GM08714 (cell line): ENCODE data around the gene ATP6V1F.

ENCODE experiments used
- H3K4me3 ChIP-seq: fragments of 200-500 bp; sonication (Bioruptor generic); 2 replicates; pipeline ENCODE4 v1.5.1; 2014; ENCODE audit warnings: mild to moderate bottlenecking, low read length, inconsistent platforms
- ZNF274 ChIP-seq: IDR thresholded peaks from 2 replicates; pipeline ENCODE4 v1.6.1; 2012; ENCODE audit warnings: mild to moderate bottlenecking, low read depth, low read length

ATP6V1F gene

DNA sequence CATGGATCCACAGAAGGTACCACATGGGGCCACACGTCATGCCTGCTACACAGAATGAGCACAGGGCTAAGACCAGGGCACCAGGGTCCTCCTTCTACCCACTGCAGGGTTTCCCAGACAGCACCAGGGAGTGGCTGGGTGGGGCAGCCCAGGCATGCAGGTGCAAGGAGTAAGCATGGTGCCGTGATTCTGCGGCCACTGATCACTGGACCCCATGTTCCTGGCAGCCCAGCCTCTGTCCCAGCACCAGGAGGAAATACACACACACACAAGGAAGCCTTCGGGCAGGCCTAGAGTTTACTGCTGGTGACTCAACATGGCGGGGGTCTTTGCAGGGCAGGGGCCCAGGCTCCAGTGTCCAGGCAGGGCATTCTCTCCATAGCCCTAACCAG lies 13.9 kb downstream of the ATP6V1F start:
- no peak overlapping the region for H3K4me3 ChIP-seq
- TF ChIP-seq ZNF274: no peak

DNA sequence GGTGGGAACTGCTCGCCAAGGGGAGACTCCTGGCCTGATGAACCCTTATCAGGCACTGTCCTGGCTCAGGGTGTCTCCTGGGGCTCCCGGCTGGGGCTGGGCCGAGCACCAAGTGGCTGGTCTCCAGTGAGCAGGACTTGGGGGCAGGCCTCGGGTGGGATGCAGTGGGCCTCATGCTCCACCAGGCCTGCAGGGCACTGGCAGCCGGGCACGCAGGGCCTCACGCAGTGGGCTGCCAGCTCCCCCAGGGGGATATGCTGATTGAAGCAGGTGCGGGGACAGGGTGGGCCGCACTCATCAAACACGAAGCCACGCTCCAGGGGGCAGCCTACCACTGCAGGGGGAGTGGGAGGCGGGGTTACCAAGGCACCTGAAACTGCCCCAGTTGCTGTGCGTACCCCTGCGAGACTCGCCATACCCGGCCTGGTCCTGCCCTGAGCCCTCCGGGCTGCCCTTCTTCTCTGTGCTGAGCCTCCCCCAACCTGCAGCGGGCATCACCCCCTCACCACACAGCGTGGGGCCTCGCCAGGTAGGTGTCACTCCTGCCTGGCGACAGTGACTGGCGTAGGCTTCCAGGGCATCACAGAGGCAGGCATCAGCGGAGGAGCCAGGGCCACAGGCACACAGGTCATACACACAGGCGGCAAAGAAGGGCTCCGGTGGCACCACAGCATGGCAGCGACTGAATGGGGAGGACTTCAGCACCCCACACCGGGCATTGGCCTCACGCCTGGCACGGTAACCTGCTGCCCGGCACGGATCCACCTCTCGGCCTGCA lies 14.5 kb downstream of the ATP6V1F start:
- no peak overlapping the region for H3K4me3 ChIP-seq
- no peak for TF ChIP-seq ZNF274

DNA sequence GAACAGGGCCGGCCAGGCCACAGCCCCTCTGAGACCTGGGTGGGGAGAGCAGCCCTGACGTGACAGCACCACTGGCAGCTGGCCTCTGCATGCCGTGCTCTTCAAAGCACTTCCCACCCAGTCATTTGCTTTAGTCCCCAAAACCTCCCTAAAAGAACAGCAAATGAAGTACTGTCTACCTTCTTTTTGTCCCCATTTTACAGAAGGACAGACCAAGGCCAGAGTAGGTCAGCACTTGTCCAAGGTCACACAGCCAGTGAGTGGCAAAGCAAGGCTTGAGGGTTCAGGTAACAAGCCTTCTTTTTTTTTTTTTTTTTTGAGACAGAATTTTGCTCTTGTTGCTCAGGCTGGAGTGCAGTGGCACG lies 15.1 kb downstream of the ATP6V1F start:
- H3K4me3 ChIP-seq: no peak overlapping the region
- no peak for TF ChIP-seq ZNF274

DNA sequence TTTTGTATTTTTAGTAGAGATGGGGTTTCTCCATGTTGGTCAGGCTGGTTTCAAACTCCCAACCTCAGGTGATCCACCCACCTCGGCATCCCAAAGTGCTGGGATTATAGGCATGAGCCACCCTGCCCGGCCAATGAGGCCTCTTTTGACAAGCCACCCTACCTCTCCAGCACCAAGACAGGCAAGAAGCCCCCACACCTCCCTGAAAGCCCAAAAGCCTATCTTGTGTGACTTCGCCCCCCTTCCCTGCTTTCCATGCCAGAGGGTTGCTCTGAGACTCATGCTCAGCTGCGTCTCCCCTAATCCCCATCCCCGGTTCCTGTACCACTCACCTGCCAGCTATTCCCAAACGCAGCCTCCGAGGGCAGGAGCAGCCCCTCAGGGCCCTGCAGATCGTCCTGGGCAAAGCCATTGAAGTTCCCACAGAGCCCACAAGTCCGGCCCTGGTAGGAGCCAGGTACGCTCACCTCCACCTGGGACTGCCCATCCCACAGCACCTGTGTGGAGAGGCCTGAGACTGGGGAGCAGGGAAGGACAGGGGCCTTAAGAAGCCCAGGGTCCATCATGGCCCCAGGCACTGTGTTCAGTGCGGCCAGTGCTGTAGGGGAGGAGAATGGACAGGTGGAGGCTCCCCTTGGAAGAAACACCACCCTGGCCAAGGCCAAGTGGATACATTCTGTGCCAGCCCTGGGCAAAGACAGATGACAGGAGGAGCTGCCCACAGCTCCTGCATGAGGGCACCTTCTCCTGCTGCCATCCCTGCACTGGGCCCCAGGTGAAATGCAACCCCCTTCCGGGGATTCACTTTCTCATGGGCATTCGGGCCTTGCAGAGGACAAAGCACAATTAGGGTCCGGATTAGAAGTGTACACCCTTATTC lies 15.8 kb downstream of the ATP6V1F start:
- no peak for TF ChIP-seq ZNF274
- no peak overlapping the region for H3K4me3 ChIP-seq

DNA sequence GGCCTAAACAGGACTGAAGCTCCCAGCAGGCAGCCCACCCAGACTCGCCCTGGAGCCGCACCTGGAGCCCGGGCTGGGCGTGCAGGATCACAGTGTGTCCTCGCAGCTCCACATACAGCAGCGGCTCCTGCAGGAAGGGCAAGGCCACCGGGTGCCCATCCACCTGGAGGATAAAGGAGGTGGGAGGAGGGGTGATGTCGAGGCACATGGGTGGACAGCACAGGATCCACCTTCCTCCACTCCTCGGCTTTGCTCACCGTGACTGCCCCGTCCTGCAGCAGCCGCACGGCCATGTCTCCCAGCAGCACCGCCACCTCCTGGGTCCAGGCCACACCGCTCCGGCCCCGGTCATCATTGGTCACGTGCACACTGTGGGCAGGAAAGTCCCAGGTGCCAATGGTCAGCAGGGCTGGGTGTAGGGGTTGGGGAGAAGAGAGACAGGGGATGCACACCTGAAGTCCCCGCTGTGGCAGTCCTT lies 16.8 kb downstream of the ATP6V1F start:
- TF ChIP-seq ZNF274: no peak
- H3K4me3 ChIP-seq: no peak overlapping the region

DNA sequence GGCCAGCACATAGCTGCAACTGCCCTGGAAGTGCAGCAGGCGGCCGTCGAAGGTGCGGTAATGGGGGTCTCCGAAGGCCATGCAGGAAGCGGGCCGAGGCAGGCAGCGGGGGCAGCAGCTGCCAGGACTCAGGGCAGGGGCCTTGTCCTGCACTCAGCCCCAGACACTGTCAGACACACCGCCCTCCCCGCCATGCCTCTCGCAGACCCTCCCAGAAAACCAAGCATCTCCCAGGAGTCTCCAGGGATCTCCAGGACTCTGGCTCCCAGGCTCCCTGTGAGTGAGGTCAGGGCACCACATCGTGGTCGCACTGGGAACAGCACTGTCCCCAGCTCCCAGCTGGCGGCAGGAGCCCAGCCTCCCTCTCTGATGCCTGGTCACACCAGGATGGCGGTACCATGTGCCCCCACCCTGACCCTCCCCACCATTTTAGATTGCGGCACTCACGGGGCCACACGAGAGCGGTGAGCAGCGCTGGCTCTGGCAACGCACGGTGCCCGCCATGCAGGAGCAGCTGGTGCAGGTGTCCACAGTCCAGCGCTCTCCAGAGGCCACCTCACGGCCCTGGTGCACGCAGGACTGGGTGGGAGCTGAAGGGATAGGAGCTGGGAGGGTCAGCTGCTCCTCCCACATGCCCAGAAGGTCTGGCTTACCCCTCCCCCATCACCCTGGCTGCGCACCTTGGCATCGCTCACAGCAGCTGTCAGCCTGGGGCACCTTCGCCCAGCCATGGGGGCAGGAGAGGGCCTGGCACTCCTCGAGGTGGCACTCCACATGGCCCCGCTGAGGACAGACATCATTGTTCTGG lies 17.5 kb downstream of the ATP6V1F start:
- no peak overlapping the region for H3K4me3 ChIP-seq
- no peak for TF ChIP-seq ZNF274

DNA sequence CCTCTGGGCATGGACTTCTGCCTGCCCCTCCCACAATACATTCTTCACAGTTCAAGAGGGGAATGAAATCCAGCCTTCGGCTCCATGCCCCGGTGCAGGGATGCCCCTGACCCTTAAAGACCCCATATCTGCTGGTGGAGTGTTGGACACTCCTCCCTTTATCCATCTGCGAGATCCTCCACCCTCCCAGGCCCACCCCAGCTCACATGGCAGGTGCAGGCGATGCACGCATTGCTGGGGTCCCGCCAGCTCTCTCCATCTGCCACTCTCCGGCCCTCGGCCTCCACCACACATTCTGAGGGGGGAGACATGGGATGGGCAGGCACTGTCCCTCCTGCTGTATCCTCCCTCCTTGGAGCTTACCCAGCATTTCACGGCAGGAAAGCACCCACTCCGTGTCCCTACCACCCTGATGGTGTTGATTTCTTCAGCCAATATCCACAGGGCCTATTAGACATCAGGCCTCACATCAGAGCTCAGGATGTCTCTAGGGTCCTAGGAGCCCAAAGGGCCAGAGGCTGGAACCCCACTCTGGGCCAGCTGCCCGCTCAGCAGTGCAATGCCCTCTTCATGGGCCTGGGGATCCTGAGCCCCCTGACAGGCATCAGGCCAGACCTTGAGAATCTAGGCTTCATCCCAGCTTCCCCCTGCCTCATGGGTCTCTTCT lies 18.3 kb downstream of the ATP6V1F start:
- no peak for TF ChIP-seq ZNF274
- H3K4me3 ChIP-seq: no peak overlapping the region

DNA sequence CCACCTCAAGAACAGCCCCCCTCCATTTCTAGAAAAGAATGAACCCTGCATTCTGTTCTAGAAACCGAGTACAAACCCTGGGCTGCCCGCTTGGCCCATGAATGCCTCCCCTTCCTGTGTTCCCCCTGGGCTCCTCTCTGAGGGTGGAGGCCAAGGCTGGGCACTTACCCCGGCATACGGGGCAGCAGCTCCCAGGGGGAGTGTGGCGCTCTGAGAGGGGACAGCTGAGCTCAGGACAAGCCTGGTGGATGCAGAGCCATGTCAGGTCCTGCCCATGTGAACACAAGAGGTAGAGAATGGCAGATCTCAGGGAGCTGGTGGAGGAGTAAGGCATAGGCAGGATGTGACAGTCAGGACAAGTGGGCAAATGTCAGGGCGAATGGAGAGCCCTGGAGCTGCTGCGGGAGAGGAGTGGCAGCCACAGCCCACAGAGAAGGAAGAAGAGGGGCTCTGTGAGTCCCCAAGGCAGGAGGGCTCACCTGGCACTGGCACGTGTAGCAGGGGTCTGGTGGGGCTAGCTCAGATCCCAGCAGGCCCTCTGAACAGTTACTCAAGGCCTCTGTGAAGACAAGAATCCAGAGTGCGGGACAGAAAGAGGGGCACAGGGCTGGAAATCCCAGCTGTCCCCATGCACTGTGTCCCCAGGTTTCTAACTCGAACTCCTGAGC lies 18.9 kb downstream of the ATP6V1F start:
- H3K4me3 ChIP-seq: no peak overlapping the region
- TF ChIP-seq ZNF274: no peak

DNA sequence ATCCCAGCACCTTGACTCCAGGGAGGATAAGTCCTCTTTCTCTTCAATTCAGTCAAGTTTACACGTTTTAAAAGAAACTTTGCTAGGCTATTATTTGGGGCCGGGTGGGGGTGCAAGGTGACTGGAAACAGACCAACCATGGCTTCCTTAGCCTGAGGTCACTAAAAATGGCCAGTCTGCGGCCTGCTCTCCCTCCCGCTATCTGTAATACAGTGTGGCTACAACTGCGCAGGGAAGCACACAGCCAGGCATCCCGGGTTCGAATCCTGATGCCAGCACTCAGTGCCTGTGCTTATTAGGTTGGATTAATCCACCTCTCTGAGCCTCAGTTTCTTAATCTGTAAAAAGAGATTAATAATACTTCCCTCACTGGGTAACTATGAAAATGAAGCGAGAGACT lies 19.5 kb downstream of the ATP6V1F start:
- TF ChIP-seq ZNF274: no peak
- H3K4me3 ChIP-seq: no peak overlapping the region

DNA sequence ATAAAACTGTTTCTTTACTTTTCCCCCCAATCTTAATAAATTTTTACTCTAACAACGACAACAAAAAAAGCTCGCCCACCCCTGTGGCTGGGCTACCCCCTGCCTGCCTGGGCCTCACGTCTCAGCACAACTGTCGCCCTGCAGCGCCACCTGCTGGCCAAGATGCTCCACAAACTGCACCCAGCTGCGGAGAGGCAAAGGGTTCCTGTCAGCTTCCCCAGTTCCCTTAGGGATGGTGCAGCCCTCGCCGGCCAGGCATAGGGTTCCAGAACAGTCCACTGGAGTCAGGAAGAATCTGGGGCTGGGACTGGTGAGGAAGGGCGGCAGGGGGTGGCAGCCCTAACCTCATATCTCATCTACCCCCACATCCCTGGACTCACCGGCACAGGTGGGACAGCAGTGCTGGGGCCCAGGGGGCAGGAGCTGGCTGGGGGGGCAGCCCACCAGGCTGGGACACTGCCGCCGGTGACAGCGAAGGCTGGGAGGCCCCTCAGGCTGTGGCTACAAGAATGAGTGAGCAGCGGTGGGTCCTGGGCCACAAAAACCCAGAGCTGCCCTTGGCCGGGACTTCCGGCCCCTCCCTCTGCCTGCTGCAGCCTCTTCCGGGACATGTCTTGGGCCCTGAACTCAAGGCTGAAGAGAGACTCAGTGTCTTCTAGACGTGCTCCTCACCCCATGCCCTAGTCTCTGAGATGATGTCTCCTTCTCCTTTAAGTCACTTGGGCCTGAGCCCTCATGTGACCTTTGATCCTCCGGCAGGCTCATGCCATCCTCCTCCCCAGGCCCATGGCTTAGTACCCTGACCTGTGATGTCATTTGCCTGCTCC lies 21.2 kb downstream of the ATP6V1F start:
- no peak for TF ChIP-seq ZNF274
- no peak overlapping the region for H3K4me3 ChIP-seq

DNA sequence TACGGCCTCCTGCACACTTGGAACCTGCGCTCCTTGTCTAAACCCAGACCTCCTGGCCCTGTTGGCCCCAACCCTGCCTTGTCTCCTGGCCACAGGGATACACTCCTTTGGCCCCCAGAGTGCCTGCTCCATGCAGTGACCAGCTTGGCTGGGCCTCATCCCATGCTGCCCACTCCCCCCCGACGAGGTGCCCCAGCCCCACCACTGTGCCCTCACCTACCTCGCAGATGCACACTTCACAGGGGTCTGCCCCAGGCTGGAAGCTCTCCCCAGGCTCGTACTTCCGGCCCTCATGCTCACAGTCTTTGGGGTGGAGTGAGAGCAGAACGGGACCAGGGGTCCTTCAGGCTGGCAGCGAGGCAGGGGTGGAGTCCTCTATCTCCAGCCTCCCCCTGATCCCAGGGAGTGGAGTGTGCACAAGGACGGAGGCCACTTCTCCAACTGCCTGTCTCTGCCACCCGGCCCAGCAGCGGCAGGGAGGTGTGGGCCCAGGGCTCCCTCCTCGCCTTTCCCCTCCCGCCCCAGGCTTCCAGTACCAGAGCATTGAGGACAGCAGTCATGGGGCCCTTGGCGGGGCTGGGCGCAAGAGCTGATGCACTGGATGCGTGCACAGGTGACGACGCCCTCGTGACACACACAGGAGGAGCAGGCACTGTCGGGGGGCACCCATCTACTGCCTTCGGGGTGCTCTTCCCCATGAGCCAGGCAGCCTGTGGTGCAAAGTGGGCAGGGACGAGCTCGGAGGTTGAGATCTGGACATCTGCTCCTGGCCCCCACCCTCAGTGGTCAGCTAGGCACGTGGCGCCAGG lies 22.1 kb downstream of the ATP6V1F start:
- no peak for TF ChIP-seq ZNF274
- H3K4me3 ChIP-seq: no peak overlapping the region
